Astrocyte of the spinal cord (primary cell): ENCODE measurements around the gene CNTN5.

Source experiments
- DNase-seq: peaks from one replicate; pipeline ENCODE4 v3.0.0; 2011; ENCODE audit warnings: low read depth, low spot score
- H3K4me3 ChIP-seq: 2 replicates; pipeline ENCODE4 v1.5.1; 2011; ENCODE audit warnings: low read depth, mild to moderate bottlenecking, low read length, moderate library complexity
- CTCF ChIP-seq: IDR thresholded peaks from 2 replicates; pipeline ENCODE4 v1.5.1; 2012; ENCODE audit warnings: low read depth, mild to moderate bottlenecking, low read length, inconsistent platforms
- in situ Hi-C: cut with HindIII; loops from 2 replicates; pipeline ENCODE4 v1.10.0; 2017; ENCODE audit warnings: low sequenced_read_pairs

CNTN5 gene

GRCh38 chr11:99695106-99695505 lies 674.4 kb downstream of the CNTN5 start:
- H3K4me3 ChIP-seq: no peak overlapping the region
- in situ Hi-C loops: no loop called here
- no peak for TF ChIP-seq CTCF
- no peak for DNase-seq

GRCh38 chr11:99706848-99707247 lies 686.1 kb downstream of the CNTN5 start:
- TF ChIP-seq CTCF: no peak
- no peak for DNase-seq
- in situ Hi-C loops: no loop called here
- no peak overlapping the region for H3K4me3 ChIP-seq

GRCh38 chr11:99708928-99709672 lies 688.4 kb downstream of the CNTN5 start:
- no peak overlapping the region for H3K4me3 ChIP-seq
- TF ChIP-seq CTCF: no peak
- no peak for DNase-seq
- in situ Hi-C loops: no loop called here

- in situ Hi-C loops: no loop called here
- no peak overlapping the region for H3K4me3 ChIP-seq
- TF ChIP-seq CTCF: no peak
- no peak for DNase-seq
Measured at GRCh38 chr11:99716302-99716701, 695.6 kb downstream of the CNTN5 start.

GRCh38 chr11:99718291-99718690 lies 697.5 kb downstream of the CNTN5 start:
- H3K4me3 ChIP-seq: no peak overlapping the region
- in situ Hi-C loops: no loop called here
- DNase-seq: no peak
- TF ChIP-seq CTCF: no peak

- peak; percentile 72 for DNase-seq
- H3K4me3 ChIP-seq: no peak overlapping the region
- in situ Hi-C loops: no loop called here
- peak; percentile 56 for TF ChIP-seq CTCF
Measured at GRCh38 chr11:99739464-99740089, 718.8 kb downstream of the CNTN5 start.
